Endothelial cell of umbilical vein (primary cell): ENCODE measurements around the gene SERINC2.

Experiments used
- EZH2 ChIP-seq: IDR thresholded peaks from 2 replicates; pipeline ENCODE4 v1.6.1; 2012; ENCODE audit warnings: borderline replicate concordance, low read depth, mild to moderate bottlenecking, moderate library complexity, low read length, inconsistent platforms; ENCODE audit not compliant: severe bottlenecking
- GATA2 ChIP-seq: IDR thresholded peaks from 2 replicates; pipeline ENCODE4 v1.7.0; 2011; ENCODE audit warnings: low read depth, mild to moderate bottlenecking, moderate library complexity, mixed read lengths, low read length; ENCODE audit not compliant: insufficient read length, insufficient read depth
- JUN ChIP-seq: IDR thresholded peaks from 2 replicates; pipeline ENCODE4 v1.6.1; 2011; ENCODE audit warnings: borderline replicate concordance, low read depth; ENCODE audit not compliant: insufficient read length, insufficient read depth
- POLR2A ChIP-seq: IDR thresholded peaks from 2 replicates; pipeline ENCODE4 v1.6.1; 2012; ENCODE audit warnings: low read depth, mild to moderate bottlenecking, control low read depth, low read length
- POLR2AphosphoS5 ChIP-seq: IDR thresholded peaks from 2 replicates; pipeline ENCODE4 v1.6.1; 2012; ENCODE audit warnings: low read depth, mild to moderate bottlenecking, control low read depth, low read length, moderate library complexity; ENCODE audit not compliant: insufficient read depth
- TF ChIP-seq, protein P1 (sequence below), 2 donors: IDR thresholded peaks; 1 replicate in 1 of 2; 2 replicates in 1 of 2; pipeline ENCODE4 v1.5.1; 2011; ENCODE audit warnings: low read length in 2 of 2, mild to moderate bottlenecking in 2 of 2, moderate library complexity in 2 of 2, control low read depth in 1 of 2, inconsistent platforms in 1 of 2, low read depth in 1 of 2; ENCODE audit not compliant: insufficient read depth in 1 of 2; ENCODE audit errors: extremely low read depth in 1 of 2
- TF ChIP-seq, protein P2 (sequence below): IDR thresholded peaks from 2 replicates; pipeline ENCODE4 v1.6.1; 2011; ENCODE audit not compliant: insufficient read depth, insufficient read length

DNA sequence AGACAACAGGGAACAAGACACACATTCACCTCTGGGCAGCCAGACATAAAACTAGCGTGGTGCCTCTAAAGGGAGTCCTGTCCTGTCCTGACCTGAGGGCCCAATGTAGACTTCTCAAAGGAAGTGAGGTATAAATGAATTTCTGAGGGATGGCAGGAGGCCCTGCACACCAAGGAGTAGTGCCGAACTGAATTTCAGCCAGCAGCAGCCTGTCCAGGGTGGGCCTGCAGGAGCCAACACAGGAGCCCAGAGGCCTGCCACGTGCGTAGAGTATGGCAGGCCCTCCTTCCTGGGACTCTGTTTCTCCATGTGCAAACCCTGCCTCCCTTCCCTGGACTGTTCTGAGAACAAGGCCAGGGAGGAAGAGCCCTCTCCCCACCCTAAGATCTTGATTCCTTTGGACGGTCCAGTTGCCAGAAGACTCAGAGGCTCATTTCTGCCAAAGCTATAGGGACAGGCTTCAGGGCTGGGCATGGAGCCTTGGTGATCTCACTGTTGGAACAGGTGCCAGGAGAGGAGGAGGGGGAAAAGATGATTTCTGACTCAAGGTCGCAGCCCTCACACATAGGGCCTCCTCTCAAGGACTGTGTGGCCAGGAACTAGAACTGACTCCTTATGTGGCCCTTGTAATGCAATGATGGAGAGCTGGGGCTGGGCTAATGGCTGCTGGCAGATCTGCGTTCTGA is 38.4 kb upstream of the SERINC2 start:
- TF ChIP-seq, protein P1, sequence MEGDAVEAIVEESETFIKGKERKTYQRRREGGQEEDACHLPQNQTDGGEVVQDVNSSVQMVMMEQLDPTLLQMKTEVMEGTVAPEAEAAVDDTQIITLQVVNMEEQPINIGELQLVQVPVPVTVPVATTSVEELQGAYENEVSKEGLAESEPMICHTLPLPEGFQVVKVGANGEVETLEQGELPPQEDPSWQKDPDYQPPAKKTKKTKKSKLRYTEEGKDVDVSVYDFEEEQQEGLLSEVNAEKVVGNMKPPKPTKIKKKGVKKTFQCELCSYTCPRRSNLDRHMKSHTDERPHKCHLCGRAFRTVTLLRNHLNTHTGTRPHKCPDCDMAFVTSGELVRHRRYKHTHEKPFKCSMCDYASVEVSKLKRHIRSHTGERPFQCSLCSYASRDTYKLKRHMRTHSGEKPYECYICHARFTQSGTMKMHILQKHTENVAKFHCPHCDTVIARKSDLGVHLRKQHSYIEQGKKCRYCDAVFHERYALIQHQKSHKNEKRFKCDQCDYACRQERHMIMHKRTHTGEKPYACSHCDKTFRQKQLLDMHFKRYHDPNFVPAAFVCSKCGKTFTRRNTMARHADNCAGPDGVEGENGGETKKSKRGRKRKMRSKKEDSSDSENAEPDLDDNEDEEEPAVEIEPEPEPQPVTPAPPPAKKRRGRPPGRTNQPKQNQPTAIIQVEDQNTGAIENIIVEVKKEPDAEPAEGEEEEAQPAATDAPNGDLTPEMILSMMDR (IDR thresholded peaks at IDR 0.05; ENCODE audit: extremely low read depth in 1 of 2, insufficient read depth in 1 of 2, low read depth in 1 of 2, low read length in 2 of 2): no peak
- TF ChIP-seq POLR2A: no peak
- TF ChIP-seq, protein P2, sequence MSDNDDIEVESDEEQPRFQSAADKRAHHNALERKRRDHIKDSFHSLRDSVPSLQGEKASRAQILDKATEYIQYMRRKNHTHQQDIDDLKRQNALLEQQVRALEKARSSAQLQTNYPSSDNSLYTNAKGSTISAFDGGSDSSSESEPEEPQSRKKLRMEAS: no peak
- no peak for TF ChIP-seq EZH2
- no peak for TF ChIP-seq POLR2AphosphoS5
- TF ChIP-seq JUN: no peak
- TF ChIP-seq GATA2: no peak
